Breast epithelium (tissue), 3 donors: Measurements from ENCODE around the gene GALNT1.

ENCODE experiments used
- CTCF ChIP-seq, 3 donors: fragments of 450-650 bp; IDR thresholded peaks; one replicate each; pipeline ENCODE4 v1.5.1; 2016 to 2017; ENCODE audit warnings: antibody characterized with exemption in 3 of 3, mild to moderate bottlenecking in 3 of 3, moderate library complexity in 3 of 3
- POLR2A ChIP-seq: fragments of 450-650 bp; IDR thresholded peaks from one replicate; pipeline ENCODE4 v1.6.1; 2016; ENCODE audit warnings: antibody characterized with exemption, mild to moderate bottlenecking, moderate library complexity
- POLR2AphosphoS5 ChIP-seq, 3 donors: sonication (generic); formaldehyde crosslinking; IDR thresholded peaks; one replicate each; pipeline ENCODE4 v1.6.1; 2017; ENCODE audit warnings: antibody characterized with exemption in 3 of 3

DNA sequence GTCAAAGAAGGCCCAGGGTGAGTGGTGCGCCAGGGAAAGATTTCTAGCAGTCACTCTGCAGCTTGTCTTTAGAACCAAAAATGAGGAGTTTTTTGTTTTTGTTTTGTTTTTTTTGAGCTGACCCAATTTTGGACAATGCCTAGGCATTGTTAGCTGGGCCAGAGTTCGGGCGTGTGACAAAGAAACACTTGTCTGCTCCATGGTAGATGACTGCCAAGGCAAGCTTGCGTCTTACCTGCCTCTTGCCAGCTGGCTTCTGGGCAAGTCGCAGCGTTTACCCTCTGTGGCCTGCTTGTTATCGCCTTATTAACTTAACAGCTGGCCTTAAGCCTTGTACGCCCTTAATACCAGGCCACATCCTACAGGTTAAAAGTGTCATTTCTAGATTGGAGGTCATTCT lies 114.3 kb downstream of the GALNT1 start:
- no peak for TF ChIP-seq CTCF (IDR thresholded peaks at IDR 0.05)
- no peak for TF ChIP-seq POLR2A
- TF ChIP-seq POLR2AphosphoS5 (IDR thresholded peaks at IDR 0.05) = no peak
